SK-N-SH (cell line): Measurements from ENCODE around the gene TLX2. TPM values are rescaled to one million over a fixed set of nuclear protein-coding genes. Genes with fewer than 3 reads are reported as not detected.

Source experiments
- CTCF ChIA-PET: fragments of 300-600, 350-600 bp; formaldehyde crosslinking; extraction: SDS; loops from one replicate; lab custom pipeline; 2021; lab: Yijun Ruan, JAX
- POLR2A ChIA-PET: fragments of 350-600 bp; sonication (Branson Sonifier 250); formaldehyde crosslinking; extraction: SDS; loops from one replicate; lab custom pipeline; 2020; ENCODE audit warnings: antibody characterized with exemption, inconsistent platforms; lab: Yijun Ruan, JAX
- DNase-seq: peaks from one replicate; pipeline ENCODE4 v3.0.0; 2012
- H2AFZ ChIP-seq: fragments of 200-600 bp; sonication (generic); 2 replicates; pipeline ENCODE4 v1.8.1; 2016; ENCODE audit warnings: antibody characterized with exemption, mild to moderate bottlenecking, low read depth
- H3F3A ChIP-seq: fragments of 200-600 bp; sonication (generic); replicated peaks from 2 replicates; pipeline ENCODE3; 2016; ENCODE audit warnings: antibody characterized with exemption, mild to moderate bottlenecking; ENCODE audit not compliant: insufficient read depth
- H3K27ac ChIP-seq, 2 experiments: fragments of 200-500 bp in 1 of 2; fragments of 200-600 bp in 1 of 2; sonication (Bioruptor generic) in 1 of 2; sonication (generic), shearing (Covaris generic) in 1 of 2; 2 replicates each; pipeline versions ENCODE4 v1.5.1 to v1.6.1; 2014 to 2016; ENCODE audit warnings: low read depth in 2 of 2, inconsistent platforms in 1 of 2, low read length in 1 of 2, mild to moderate bottlenecking in 1 of 2, mixed read lengths in 1 of 2
- H3K27me3 ChIP-seq: fragments of 200-600 bp; sonication (generic), shearing (Covaris generic); 2 replicates; pipeline ENCODE4 v1.6.1; 2016; ENCODE audit warnings: mixed run types; ENCODE audit not compliant: insufficient read depth
- H3K36me3 ChIP-seq, 2 experiments: fragments of 200-500 bp in 1 of 2; fragments of 200-600 bp in 1 of 2; sonication (Bioruptor generic) in 1 of 2; sonication (generic) in 1 of 2; replicated peaks in 1 of 2; 2 replicates each; pipeline versions ENCODE3 to v1.5.1; 2014 to 2016; ENCODE audit warnings: low read length in 1 of 2, mild to moderate bottlenecking in 1 of 2; ENCODE audit not compliant: insufficient read depth in 2 of 2, control insufficient read depth in 1 of 2
- H3K4me1 ChIP-seq, 2 experiments: fragments of 200-500 bp in 1 of 2; fragments of 200-600 bp in 1 of 2; sonication (Bioruptor generic) in 1 of 2; sonication (generic), shearing (Covaris generic) in 1 of 2; 2 replicates each; pipeline versions ENCODE4 v1.5.1 to v1.6.1; 2014 to 2016; ENCODE audit warnings: low read depth in 1 of 2, low read length in 1 of 2, mixed run types in 1 of 2; ENCODE audit not compliant: insufficient read depth in 2 of 2, control insufficient read depth in 1 of 2
- H3K4me2 ChIP-seq: fragments of 200-600 bp; sonication (generic), shearing (Covaris generic); 2 replicates; pipeline ENCODE4 v1.6.1; 2017; ENCODE audit warnings: mixed run types
- H3K4me3 ChIP-seq, 2 experiments: fragments of 200-500 bp in 1 of 2; fragments of 200-600 bp in 1 of 2; sonication (Bioruptor generic) in 1 of 2; sonication (generic), shearing (Covaris generic) in 1 of 2; 2 replicates each; pipeline versions ENCODE4 v1.5.1 to v1.8.1; 2014 to 2016; ENCODE audit warnings: low read depth in 2 of 2, inconsistent platforms in 1 of 2, low read length in 1 of 2, mild to moderate bottlenecking in 1 of 2, mixed read lengths in 1 of 2, moderate library complexity in 1 of 2
- H3K79me2 ChIP-seq: fragments of 200-600 bp; sonication (generic); 2 replicates; pipeline ENCODE4 v1.8.1; 2017; ENCODE audit warnings: mild to moderate bottlenecking; ENCODE audit not compliant: insufficient read depth
- H3K9ac ChIP-seq: fragments of 200-600 bp; sonication (generic); 2 replicates; pipeline ENCODE4 v1.6.1; 2017; ENCODE audit warnings: mixed run types
- H3K9me2 ChIP-seq: fragments of 200-600 bp; sonication (generic); 2 replicates; pipeline ENCODE4 v1.6.1; 2017; ENCODE audit warnings: mixed run types
- H3K9me3 ChIP-seq: fragments of 200-600 bp; sonication (generic); 2 replicates; pipeline ENCODE4 v1.6.1; 2017; ENCODE audit warnings: mixed run types, mild to moderate bottlenecking, moderate library complexity
- H4K20me1 ChIP-seq: fragments of 200-600 bp; sonication (generic); 2 replicates; pipeline ENCODE4 v1.6.1; 2017; ENCODE audit warnings: mild to moderate bottlenecking, mixed run types; ENCODE audit not compliant: insufficient read depth
- ELF1 ChIP-seq: IDR thresholded peaks from 2 replicates; pipeline ENCODE4 v1.4.0; 2012
- FOXM1 ChIP-seq: IDR thresholded peaks from 2 replicates; pipeline ENCODE4 v1.4.0; 2012; ENCODE audit warnings: low read depth, mild to moderate bottlenecking
- GATA2 ChIP-seq: sonication (generic); formaldehyde crosslinking; IDR thresholded peaks from 2 replicates; pipeline ENCODE4 v1.5.0; 2020; ENCODE audit warnings: mild to moderate bottlenecking, missing genetic modification reagents
- JUND ChIP-seq: IDR thresholded peaks from 2 replicates; pipeline ENCODE4 v1.4.0; 2012
- NRF1 ChIP-seq: IDR thresholded peaks from 2 replicates; pipeline ENCODE4 v1.6.1; 2012; ENCODE audit warnings: low read depth, mild to moderate bottlenecking, low read length
- POLR2AphosphoS5 ChIP-seq: IDR thresholded peaks from 2 replicates; pipeline ENCODE4 v1.6.1; 2012; ENCODE audit warnings: low read depth, low read length
- RAD21 ChIP-seq: IDR thresholded peaks from 2 replicates; pipeline ENCODE4 v1.6.1; 2012; ENCODE audit warnings: mild to moderate bottlenecking, low read length
- RFX5 ChIP-seq: IDR thresholded peaks from 2 replicates; pipeline ENCODE4 v1.6.1; 2012; ENCODE audit warnings: mild to moderate bottlenecking, improper control_type of control experiment, low read length
- TEAD4 ChIP-seq: IDR thresholded peaks from 2 replicates; pipeline ENCODE4 v1.4.0; 2012; ENCODE audit warnings: mild to moderate bottlenecking, borderline replicate concordance; ENCODE audit not compliant: insufficient read depth
- WGBS: methylation state at CpG from one replicate; pipeline ENCODE4 v1.1.6; 2017; ENCODE audit warnings: low lambda C conversion rate; 5-methylcytosine and 5-hydroxymethylcytosine counted together
- polyA plus RNA-seq, 3 experiments: library from polyadenylated mRNA; depleted of rRNA; stranded (reverse); fragments of >200 nt; gene quantifications; 2 replicates each; pipeline ENCODE4 v1.2.3, GENCODE V29; 2012
- TF ChIP-seq, protein P1 (sequence below): IDR thresholded peaks from 2 replicates; pipeline ENCODE4 v1.4.0; 2012; ENCODE audit warnings: low read depth
- TF ChIP-seq, protein P2 (sequence below): fragments of 200-600 bp; sonication (generic); IDR thresholded peaks from 2 replicates; pipeline ENCODE4 v1.6.1; 2017; ENCODE audit warnings: antibody characterized with exemption, mild to moderate bottlenecking, moderate library complexity
- TF ChIP-seq, protein P3 (sequence below): fragments of 150-350 bp; IDR thresholded peaks from 2 replicates; pipeline ENCODE4 v1.6.1; 2016; ENCODE audit warnings: mild to moderate bottlenecking, low read depth, low read length

TLX2 gene
- polyA plus RNA-seq, 1 of the 3 experiments (the other 2 are of a cell fraction), result 24.5 TPM

DNA sequence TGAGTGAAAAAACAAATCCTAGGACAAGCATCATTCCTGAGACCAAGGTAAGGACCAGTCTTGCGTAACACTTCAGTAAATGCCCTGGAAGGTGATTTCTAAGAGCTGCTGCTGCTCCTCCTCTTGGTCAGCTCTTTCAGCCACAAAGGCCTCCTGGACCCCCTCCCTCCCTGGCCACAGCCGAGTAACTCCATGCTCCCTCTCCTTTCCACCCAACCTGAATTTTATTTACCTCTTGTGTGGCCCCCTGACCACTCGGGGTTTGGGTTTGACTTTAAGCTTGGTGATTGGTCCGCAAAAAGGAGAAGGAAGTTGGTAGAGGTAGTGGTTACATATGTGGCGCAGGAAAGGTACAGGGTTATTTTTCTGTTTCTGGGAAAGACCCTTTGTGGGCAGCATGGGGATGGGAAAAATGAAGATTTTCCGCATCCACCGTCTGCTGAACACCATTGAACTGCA, 24.7 kb downstream of the TLX2 start (continued):
- TF ChIP-seq, protein P1, sequence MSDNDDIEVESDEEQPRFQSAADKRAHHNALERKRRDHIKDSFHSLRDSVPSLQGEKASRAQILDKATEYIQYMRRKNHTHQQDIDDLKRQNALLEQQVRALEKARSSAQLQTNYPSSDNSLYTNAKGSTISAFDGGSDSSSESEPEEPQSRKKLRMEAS, result no peak
- no peak for TF ChIP-seq NRF1
- TF ChIP-seq TEAD4, result no peak
- no peak for TF ChIP-seq JUND

DNA sequence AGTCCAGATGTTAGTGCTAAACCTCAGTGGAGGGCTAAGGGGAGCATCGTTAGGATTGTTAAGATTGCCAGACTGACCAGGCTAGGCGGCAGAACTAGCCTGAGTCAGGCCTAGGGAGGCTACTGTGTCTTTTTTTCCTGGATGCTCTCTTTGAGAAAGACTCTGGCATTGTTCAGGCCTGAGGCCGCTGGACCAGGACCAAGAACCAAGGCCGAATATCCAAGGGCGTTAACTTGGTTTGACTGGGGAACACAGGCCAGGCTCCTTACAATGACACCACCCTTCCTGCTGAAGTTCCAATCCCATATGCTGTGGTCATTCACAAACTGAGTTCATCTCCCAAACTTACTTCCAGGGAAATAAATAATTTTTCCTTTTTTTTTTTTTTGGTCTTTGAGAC, 26.0 kb downstream of the TLX2 start:
- Histone ChIP-seq H3K27ac (no peak overlapping the region), H3F3A (peaks cover 7% of the 10 kb centered on the region), H3K9ac (no peak overlapping the region), H3K9me2 (no peaks in the 10 kb centered on the region), H3K4me1 (no peaks in the 10 kb centered on the region), H3K4me2 (no peak overlapping the region), H4K20me1 (no peaks in the 10 kb centered on the region), H3K36me3 (peaks cover 3% of the 10 kb centered on the region in 2 experiments), H3K9me3 (no peaks in the 10 kb centered on the region), H3K79me2 (no peaks in the 10 kb centered on the region), H3K4me3 (no peak overlapping the region), H2AFZ (no peak overlapping the region), H3K27me3 (no peaks in the 10 kb centered on the region)
- ChIA-PET CTCF (interaction anchor here (0.8 to 1.1 kb wide), 2 partner anchors 8 to 57 kb away, joined by 3 read pairs; partner anchors contain the start of genes CCDC142 and TTC31), POLR2A (no interaction called here)
- TF ChIP-seq, protein P2, sequence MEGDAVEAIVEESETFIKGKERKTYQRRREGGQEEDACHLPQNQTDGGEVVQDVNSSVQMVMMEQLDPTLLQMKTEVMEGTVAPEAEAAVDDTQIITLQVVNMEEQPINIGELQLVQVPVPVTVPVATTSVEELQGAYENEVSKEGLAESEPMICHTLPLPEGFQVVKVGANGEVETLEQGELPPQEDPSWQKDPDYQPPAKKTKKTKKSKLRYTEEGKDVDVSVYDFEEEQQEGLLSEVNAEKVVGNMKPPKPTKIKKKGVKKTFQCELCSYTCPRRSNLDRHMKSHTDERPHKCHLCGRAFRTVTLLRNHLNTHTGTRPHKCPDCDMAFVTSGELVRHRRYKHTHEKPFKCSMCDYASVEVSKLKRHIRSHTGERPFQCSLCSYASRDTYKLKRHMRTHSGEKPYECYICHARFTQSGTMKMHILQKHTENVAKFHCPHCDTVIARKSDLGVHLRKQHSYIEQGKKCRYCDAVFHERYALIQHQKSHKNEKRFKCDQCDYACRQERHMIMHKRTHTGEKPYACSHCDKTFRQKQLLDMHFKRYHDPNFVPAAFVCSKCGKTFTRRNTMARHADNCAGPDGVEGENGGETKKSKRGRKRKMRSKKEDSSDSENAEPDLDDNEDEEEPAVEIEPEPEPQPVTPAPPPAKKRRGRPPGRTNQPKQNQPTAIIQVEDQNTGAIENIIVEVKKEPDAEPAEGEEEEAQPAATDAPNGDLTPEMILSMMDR, result no peak
- TF ChIP-seq POLR2AphosphoS5 (no peak), FOXM1 (no peak), NRF1 (no peak), RFX5 (no peak), ELF1 (no peak), GATA2 (CRISPR knock-in tag) (no peak)
- TF ChIP-seq, protein P1, result no peak
- no peak for DNase-seq
- 91% methylated on average over 5 of the region's 5 CpGs for WGBS

DNA sequence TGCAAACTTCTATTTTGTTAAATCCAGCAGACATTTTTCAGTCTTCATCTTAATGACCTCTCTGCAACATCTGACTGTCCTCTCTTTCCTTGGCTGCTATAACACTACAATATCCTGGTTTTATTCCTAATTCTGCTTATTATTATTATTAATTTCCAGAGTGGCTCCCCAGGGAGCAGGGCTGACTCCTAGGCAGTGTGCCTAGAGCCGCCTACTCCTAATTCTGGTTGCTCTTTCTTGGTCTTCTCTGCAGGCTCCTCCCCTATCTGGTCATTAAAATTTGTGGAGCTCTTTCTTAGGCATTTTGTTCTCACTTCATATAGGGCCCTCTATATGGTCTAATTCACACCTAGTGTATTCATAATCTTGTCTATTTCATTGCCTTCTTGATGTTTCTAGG, 28.7 kb downstream of the TLX2 start:
- POLR2A ChIA-PET, result no interaction called here
- no peak overlapping the region for H3K4me2 ChIP-seq
- no peaks in the 10 kb centered on the region for H3K4me1 ChIP-seq
- TF ChIP-seq, protein P3, sequence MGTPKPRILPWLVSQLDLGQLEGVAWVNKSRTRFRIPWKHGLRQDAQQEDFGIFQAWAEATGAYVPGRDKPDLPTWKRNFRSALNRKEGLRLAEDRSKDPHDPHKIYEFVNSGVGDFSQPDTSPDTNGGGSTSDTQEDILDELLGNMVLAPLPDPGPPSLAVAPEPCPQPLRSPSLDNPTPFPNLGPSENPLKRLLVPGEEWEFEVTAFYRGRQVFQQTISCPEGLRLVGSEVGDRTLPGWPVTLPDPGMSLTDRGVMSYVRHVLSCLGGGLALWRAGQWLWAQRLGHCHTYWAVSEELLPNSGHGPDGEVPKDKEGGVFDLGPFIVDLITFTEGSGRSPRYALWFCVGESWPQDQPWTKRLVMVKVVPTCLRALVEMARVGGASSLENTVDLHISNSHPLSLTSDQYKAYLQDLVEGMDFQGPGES, result no peak
- TF ChIP-seq RAD21, result no peak
- TF ChIP-seq, all 33 proteins: peak for 0
- CTCF ChIA-PET, result interaction anchor here (1.3 to 5.6 kb wide), 2 partner anchors 10 to 41 kb away, joined by 3 to 26 read pairs; no protein-coding TSS in a partner anchor
- no peak overlapping the region for H2AFZ ChIP-seq
- WGBS, result 95% methylated on average over 1 of the region's 1 CpG
- no peaks in the 10 kb centered on the region for H3K9me3 ChIP-seq
- no peaks in the 10 kb centered on the region for H3K9me2 ChIP-seq
- DNase-seq, result no peak
- H3K9ac ChIP-seq, result no peak overlapping the region
- H3K27me3 ChIP-seq, result no peaks in the 10 kb centered on the region
- no peak overlapping the region for H3K27ac ChIP-seq
- H3K36me3 ChIP-seq, result peaks cover 3% of the 10 kb centered on the region in 2 experiments
- no peaks in the 10 kb centered on the region for H3K79me2 ChIP-seq
- H4K20me1 ChIP-seq, result no peaks in the 10 kb centered on the region
- peaks cover 7% of the 10 kb centered on the region for H3F3A ChIP-seq
- no peak overlapping the region for H3K4me3 ChIP-seq
